Fibroblast of skin of scalp (primary cell): ENCODE measurements around the gene OLFM1.
A peak's percentile ranks its signal among the peaks of the same experiment; 100 is the strongest.

Experiments used
- DNase-seq: peaks from one replicate; pipeline ENCODE4 v3.0.0-alpha.2; 2013

OLFM1 gene

DNA sequence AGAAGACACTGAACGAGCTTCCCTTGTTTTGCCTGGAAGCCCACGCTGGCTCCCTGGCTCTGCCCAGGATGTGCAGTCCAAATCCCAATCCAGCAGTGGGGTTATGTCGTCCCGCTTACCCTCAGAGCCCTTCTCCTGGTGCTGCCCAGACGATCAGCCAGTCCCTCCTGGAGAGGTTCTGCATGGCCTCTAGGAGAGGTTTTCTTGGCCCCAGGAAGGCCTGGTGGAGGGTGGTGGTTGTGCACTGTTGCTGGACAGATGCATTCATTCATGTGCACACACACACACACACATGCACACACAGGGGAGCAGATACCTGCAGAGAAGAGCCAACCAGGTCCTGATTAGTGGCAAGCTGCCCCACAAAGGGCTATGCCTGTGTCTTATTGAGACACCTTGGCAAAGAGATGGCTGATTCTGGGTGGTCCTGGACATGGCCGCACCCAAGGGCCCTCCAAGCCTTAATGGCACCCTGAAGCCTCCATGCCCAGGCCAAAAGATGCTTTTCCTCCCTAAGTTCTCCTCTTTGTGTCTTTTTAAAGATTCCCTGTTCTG is 10.5 kb upstream of the OLFM1 start:
- no peak for DNase-seq

DNA sequence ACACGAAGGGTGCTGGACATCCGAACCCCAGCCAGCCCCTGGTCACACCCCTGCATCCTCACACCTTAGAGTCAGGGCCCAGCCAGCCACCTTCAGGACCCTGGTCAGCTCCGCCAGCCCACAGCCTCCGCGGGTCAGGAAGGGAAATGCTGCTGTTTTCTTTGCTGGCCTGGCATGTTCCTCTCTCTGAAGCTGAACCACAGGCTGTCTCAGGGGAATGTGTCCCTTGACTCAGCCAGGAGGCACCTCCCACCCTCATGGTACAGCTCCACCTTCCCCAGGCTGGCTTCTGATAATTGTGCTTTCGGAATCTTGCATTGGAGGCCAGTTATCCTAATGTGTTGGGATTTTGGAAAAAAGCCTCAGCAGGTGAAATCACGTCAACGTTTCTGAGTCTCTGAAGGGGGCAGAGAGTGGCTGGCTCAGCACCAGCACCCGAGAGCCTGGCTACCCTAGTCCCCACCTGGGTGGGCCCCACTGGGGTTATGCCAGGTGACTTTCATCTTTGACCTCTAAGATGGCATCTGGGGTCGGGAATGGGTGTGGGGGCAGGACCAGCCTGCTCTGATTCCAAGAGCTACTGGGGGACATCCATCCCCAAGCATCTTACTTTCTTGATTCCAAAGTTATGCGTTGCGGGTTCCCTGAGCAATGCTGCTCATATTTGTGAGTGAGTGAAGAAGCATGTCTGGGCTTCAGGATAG is 9.8 kb upstream of the OLFM1 start:
- peak; percentile 38 for DNase-seq

DNA sequence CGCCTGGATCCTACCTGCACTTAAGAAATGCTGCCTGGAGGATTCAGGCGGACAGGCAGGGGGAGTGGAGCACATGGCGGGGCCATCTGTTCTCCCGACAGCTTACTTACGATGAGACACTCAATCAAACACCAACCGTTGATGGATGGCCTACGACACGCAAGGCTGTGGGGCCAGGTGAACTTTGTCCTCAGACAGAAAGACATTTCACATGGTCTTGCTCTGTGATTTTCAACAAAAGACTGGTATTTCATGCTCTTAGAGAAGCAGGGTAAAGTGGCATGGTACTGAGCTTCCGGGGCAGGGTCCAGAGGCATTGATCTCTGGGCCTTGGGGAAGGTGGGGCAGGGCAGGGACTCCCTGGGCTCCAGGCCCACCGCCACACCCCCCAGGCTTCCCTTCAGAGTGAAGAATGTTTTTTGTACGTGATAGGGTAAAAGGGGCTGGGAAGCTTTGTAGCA is 9.1 kb upstream of the OLFM1 start:
- no peak for DNase-seq

DNA sequence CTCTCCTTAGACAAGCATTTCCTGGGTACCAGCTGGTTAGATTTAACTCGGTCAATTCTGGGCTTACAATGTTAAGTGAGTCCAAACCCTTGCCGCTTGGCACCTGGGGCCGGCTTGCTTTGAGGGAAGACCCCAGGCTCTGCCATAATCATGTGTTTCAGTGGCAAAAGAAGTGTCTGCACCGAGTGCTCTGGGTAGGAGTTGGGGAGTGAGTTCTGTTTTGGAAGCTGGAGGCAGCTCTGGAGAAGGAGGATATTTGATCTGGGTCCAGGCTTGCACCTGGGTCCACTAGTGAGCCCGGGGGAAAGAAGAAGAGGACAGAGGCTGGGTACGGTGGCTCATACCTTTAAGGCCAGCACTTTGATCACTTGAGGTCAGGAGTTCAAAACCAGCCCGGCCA is 8.4 kb upstream of the OLFM1 start:
- no peak for DNase-seq

DNA sequence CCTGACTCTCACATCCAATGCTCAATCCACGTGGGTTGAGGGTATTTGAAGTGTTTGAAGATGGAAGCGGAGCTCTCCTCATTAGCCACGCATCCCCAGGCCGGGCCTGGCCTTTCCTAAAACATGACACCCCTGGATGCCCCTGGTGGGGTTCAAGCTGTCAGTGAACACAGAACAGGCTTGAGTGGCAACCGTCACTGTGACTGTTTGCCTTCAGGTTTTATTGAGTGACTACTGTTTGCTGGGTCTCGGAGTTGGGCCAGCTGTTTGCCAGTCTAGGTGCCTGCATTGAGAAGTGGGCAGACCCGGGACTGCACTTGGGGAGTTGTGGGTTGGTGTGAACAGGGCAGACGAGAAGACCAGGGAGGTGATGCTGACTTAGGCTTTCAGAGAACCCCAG is 7.8 kb upstream of the OLFM1 start:
- DNase-seq: no peak

DNA sequence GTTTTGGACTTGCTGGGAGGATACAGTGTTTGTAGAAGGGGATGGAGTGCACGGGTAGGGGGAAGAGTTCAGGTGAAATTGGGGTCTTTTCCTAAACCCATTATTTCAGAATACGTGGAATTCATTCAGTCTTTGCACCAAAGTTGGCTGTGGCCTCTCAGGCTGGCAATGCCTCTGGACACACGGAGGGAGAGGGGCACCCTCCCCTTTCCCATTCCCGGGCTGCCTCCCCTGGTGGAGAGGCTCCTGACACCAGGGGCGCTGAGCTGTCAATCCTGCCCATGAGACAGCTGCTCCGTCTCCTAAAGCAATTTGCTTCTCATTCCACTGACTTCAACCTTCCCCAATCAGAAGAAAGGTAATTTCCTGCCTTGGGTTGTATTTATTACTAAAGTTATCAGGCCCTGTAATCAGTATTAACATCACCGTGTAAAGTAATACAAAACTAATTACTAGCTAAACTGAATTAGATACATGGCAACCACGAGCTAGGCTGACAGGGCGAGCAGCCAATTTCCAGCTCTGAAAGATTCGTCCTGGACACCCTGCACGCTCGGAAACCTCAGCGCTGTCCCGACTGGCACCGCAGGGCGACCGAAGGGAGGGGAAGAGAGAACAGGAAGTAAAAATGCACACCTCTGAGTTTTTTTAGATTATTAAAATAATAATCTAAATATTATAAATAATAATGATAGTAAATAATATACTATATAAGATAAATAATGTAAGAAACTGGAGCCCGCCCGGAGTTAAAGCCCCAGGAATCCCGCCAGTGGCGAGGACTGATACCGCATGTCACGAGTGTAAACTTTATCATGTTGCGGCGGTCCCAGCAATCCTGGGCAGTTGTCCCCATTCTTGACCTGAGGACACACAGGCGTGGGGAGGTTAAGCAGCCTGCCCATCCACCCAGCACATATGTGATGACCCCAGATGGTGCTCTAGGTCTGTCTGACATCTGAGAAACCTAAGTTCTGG is 6.9 kb upstream of the OLFM1 start:
- no peak for DNase-seq

DNA sequence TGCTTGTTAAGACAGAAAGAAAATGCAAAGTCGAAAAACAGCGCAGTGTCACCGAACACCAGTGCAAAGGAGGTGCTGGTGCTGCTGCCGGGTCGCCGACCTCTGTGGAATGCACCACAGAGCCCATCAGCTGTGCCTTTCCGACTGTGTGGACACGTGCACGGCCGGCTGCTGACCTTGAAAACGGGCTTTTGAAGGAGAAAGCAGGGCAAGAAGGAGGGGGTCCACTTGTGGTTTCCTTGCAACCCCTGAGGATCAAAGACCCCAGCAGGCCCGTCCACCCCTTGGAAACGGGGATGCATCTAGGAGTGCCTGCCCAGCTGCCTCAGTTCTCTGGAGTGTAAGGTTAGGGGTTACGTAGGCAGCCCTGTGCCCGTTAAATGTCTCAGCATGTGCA is 6.2 kb upstream of the OLFM1 start:
- DNase-seq: no peak

DNA sequence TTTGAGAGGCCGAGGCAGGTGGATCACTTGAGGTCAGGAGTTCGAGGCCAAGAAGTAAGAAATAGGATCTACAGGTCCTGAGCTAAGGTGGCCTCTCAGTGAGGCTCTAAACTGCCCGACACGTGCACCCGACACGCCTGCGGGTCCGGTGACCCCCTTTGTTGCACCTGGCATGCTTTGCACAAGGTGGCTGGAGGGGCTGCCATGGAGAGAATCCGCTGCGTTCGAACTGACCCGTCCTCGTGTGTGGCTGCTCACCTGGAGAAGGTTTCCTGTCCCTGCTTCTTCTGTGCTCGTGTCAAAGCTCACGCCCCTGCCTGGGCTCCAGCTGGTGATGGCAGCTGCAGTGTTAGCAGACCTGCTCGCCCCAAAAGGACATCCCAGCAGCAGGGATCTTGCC is 5.7 kb upstream of the OLFM1 start:
- DNase-seq: no peak

DNA sequence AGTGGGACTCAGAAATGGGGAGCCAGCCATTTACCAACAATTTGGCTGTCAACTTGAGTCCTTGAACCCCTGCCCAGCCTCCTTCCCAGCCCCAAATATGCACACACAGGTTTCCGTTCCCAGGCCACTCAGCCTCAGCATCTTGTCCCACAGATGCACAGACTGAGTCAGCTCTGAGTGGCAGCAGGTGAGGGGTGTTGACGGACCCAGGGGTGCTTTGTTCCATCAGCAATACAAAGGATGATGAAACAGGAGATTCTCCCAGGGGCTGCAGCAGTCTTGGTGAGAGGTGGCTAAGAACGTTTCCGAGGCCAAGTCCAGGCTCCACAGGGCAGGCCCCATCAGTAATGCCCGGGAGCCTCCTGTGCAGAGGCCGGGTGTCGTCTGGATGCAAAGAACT is 4.9 kb upstream of the OLFM1 start:
- DNase-seq: no peak

DNA sequence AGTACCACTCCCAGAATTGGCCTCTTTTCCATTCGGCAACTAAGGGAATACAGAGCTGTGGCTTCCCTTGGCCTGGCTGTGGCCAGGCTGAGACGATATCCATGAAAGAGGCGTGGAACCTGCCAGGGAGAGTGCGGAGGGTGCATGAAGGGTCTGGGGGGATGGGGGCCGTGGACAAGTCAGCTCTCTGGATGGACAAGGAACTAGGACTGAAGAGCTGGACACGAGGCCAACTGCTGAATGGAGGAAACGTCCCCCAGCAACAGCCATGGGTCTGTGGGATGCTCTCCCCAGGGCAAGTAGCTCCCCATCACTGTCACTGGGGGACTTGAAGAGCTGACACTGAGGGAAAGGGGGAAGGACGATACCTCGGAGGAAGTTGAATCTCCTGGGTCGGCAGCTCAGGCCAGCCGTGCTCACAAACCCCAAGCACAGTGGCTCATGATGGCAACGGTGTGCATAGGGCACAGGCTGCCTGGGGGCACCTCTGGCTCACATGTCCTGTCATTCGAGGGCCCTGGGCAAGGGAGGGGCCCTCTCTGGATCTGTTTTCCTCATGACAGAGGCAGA is 4.1 kb upstream of the OLFM1 start:
- no peak for DNase-seq

DNA sequence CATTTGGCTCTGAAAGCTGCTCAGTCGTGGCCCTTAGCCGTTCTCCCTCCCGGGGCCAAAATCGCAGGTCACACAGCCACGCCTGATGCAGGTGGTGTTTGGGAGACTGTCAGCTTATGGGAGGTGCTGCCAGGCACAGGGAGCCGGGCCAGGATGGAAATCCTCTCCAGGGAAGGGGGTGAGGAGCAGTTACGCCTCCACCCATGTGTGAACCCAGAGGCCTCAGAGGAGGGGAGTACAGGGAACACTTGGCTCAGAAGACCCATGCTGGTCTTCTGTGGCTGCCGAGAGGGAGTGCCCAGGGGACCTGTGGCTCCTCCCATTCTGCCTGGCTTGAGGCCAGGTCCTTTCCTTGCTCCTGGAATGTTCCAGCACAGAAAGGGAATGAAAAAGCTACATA is 3.6 kb upstream of the OLFM1 start:
- peak; percentile 3 for DNase-seq

DNA sequence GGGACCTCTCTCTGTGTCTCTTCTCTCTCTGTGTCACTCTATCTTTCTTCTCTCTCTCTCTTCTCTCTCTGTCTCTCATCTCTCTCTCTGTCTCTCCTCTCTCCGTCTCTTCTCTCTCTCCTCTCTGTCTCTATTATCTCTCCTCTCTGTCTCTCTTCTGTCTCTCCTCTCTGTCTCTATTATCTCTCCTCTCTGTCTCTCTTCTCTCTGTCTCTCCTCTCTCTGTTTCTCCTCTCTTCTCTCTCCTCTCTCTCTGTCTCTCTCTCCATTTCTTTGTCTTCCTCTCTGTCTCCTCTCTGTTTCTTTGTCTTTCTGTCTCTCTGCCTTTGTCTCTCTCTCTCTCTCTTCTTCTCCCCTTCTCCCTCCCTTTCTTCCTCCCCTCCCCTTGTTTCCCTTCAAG is 3.2 kb upstream of the OLFM1 start:
- no peak for DNase-seq

DNA sequence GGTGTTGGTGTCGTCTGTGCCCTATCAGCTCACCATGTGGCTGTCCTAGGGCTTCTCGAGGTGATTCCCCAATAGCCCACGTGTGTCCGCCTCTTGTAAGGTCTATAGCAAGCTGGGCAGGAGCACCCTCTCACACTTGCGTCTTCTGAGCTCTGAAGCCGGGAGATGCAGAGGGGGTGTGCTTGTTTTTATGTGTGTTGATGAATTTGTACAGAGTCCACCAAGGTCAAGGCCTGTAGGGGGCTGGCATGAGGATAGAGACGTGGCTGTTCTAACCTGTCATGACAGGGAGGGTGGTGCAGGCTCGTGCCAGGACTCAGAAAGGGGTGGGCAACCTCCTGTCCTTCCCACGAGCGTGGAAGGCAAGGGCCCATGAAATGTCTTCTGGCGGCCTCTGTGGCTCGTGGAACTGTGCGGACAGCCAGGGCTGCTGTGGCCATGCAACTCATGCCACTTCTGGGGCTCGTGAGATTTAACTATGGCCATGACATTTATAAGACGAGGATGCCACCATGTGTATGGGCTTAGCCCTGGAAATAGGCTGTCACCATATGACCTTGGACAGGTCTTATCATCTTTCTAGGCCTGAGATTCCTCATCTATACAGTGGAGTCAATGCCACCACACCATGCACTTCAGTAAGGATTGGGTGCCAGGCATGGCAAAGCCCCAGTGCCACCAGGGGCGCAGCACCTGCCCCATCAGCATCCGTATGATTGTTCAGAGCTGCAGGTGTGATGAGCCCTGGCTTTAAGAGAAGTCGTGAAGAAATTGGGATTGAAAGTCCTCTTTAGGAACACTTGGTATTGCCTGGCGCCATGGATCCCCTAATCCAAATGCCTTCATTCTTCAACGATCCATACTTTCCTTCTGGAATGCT is 2.3 kb upstream of the OLFM1 start:
- DNase-seq: no peak

DNA sequence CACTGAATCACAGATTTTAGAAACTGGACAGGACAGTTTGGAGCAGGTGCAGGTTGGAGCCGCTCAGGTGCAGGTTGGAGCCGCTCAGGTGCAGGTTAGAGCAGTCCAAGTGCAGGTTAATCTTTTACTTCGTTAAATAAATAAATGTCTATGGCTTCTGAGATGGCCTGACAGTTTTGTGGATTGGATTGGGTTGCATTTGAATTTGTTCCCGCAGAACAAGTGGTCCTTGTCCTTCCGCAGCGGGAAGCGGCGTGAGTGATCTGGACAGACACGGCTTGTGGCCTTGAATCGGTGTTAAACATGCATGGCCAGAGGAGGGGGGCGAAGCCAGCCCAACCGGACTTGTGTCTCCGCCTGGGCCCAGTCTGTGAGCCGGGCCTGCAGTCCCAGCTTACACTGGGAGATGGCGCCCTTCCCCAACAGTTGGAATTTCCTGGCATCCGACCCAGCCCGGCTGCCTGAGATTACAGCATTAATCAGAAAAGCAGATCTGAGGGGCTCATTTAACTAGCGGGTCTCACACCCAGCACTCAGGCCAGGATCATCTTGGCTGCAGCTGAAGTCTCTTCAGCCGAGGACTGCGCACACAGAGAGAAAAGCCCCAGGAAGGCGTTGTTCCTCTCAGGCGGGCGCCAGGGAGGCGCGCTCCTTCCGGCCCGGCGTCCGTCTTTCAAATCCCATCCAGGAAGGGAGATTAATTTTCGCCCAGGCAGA is 1.5 kb upstream of the OLFM1 start:
- DNase-seq: peak; percentile 54

DNA sequence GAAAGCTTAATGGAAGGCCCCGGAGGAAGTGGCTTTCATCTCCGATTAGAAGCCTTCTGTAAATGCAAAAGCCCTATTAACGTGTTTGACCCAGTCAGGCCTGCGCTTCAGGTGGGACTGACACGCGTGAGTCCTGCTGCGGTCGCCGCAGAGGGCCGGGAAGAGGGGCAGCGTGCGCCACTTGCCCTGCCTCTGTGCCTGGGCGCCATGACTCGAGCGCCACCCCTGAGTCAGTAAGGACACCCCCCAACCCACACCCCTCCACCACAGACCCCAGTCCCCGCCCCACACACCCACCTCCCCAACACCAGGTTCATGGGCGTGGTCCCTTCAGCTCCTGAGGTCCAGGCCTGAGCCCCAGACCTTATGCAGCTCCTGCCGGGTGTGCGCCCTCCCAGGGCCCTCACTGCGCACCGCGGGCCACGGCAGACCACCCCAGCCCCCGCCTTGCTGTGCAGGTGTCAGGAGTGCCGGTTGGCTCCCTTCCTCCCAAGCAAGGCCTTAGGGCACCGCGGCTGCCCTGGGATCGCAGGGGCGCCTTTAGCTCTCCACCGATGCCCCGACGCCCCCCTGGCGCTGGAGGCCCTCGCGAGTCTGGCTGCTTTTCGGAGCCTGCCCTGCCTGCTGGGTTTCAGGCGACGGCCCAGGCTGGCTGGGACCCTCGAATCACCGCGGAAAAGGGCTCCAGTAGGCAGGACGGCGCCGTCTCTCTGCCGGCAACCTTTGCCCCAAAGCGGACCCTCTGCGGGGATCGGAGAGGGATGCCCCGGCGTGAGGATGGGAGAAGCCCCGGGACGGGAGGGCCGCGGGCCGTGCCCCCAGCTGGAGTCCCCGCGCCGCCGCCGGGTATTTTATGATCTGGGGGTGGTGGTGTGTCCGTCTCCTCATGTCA is 625 bp upstream of the OLFM1 start:
- no peak for DNase-seq

DNA sequence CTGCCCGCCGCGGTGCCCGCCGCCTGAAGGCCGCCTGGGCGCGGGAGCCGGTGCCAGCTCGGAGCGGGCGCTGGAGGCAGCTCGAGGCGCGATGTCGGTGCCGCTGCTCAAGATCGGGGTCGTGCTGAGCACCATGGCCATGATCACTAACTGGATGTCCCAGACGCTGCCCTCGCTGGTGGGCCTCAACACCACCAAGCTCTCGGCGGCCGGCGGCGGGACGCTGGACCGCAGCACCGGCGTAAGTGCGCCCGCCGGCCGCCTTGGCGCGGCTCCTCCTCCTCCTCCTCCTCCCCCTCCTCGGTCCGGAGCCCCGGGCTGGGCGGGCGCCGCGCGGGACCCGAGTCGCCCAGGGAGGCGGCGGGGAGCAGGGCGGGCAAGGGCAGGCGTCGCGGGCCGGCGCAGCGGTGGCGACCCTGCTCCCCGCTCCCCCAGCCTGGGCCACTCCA is 455 bp downstream of the OLFM1 start:
- DNase-seq: no peak

DNA sequence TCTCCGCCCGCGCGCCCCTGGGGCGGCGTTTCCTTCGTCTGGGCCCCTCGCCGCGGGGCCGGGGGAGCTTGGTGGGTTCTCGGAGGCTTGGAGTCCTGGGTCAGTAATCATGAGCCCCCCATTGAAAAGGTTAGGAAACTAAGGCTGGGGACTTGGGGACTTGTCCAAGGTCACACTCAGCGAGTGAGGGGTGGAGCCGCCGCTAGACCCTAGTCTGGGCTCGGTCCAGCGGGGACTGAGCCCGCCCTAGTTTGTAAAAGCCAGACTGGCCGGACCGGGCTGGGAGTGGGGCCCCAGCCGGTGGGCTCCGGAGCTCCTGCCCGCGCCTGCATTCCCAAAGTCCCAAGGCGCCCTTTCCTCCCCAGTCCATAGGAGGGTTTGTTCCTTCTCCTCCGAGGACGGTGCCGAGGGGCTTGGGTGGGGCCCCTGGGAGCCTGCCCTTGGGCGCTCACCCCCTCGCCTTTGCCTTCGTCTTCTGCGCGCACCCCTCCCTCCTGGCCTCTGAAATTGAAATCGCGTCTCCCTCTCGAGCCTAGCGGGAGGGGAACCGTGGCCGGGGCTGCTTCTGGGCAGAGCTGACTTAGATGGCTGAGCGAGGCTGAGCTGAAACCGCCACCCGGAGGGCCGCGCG is 995 bp downstream of the OLFM1 start:
- no peak for DNase-seq

DNA sequence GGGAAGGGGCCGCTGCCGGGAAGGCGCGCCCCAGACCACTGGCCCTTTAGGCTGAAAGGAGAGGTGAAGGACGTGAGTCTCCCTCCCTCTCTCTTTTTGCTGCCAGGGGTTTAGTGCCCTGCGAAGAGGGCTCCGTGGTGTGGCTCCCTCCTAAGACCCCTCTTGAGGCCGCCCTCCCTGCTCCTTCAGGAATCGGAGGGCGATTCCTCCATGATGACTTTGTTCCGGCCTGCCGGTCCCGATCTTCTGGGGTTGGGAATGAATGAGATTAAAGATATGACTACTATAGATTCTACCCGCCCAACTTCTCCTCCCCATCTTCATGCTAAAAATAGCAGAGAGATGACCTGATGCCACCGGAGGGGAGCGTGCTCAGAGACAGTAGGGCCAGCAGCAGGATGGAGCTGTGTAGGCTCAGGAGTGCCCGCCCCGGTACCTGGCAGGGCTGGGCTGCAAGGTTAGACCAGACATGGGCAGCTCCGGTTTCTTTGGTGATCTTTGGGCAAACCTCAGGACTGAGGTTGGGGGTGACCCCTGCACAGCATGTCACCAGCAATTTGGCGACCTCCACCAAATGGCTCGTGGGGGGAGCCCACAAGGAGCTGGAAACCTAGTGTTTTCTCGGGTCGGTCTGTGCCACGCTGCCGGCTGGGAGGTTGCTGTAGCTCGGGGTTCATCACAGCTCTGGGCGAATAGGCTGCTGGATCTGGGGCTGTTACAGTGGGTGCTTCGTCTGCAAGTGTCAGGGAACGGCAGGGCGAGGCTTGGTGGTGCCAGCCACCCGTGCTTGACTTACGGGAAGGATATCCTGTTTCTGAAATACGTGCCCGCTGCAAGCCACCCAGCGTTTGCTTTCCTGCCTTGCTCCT is 1.7 kb downstream of the OLFM1 start:
- DNase-seq: no peak

DNA sequence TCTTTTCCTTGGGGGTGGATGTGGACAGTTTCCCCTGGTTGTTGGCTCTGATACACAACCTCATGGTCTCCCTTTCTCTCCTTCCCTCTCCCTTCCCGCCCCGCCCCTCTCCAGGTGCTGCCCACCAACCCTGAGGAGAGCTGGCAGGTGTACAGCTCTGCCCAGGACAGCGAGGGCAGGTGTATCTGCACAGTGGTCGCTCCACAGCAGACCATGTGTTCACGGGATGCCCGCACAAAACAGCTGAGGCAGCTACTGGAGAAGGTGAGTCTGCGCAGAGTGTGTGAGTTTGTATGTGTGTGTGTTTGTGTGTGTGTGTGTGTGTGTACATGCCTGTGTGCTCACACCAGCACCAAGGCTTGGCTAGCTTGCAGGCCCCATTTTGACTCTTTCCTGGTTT is 2.6 kb downstream of the OLFM1 start:
- DNase-seq: no peak
